GM12801 (cell line): ENCODE data around the gene SLIT3.

ENCODE experiments used
- CTCF ChIP-seq: IDR thresholded peaks from one replicate; pipeline ENCODE4 v1.5.1; 2011; ENCODE audit warnings: control low read depth; ENCODE audit not compliant: insufficient read length; ENCODE audit errors: extremely low read depth

Gene SLIT3

GRCh38 chr5:168960497-168960896 lies 340.4 kb downstream of the SLIT3 start:
- TF ChIP-seq CTCF: no peak

- no peak for TF ChIP-seq CTCF
Measured at GRCh38 chr5:168953351-168953750, 347.6 kb downstream of the SLIT3 start.

- TF ChIP-seq CTCF: no peak
Measured at GRCh38 chr5:168952196-168952595, 348.7 kb downstream of the SLIT3 start.

GRCh38 chr5:168951769-168952168 lies 349.2 kb downstream of the SLIT3 start:
- no peak for TF ChIP-seq CTCF

- no peak for TF ChIP-seq CTCF
Measured at GRCh38 chr5:168951356-168951755, 349.6 kb downstream of the SLIT3 start.

GRCh38 chr5:168950241-168950951 lies 350.5 kb downstream of the SLIT3 start:
- no peak for TF ChIP-seq CTCF

GRCh38 chr5:168948746-168949145 lies 352.2 kb downstream of the SLIT3 start:
- no peak for TF ChIP-seq CTCF
